Mammary epithelial cell (primary cell): ENCODE measurements around the gene EPHB3.

Source experiments
- CTCF ChIP-seq, 2 donors: IDR thresholded peaks in 1 of 2; conservative IDR thresholded peaks in 1 of 2; 2 replicates each; pipeline ENCODE4 v1.5.1; 2011 to 2012; ENCODE audit warnings: inconsistent platforms in 2 of 2, low read length in 2 of 2, mild to moderate bottlenecking in 2 of 2, control low read depth in 1 of 2, low read depth in 1 of 2; ENCODE audit not compliant: insufficient read depth in 1 of 2; ENCODE audit errors: extremely low read depth in 1 of 2
- EZH2 ChIP-seq: IDR thresholded peaks from 2 replicates; pipeline ENCODE4 v1.6.1; 2012; ENCODE audit warnings: low read length, inconsistent platforms, borderline replicate concordance

DNA sequence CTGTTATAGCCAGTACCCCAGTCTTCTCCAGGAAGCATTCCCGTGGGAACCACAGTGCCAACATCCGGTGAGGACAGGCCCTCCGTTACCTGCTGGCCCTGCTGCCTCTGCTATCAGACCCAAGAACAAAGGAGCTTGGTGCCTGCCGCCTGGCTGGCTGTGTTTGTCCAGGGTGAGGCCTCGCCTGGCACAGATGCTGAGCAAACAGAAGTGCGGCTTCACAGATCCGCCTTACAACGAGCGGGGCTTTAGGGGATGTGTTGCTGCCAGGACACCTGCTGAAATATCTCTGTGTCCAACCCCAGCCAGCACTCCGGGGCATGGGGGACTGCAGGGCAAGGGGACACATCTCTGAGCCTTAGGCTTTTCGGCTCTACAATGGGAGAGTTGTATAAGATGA lies 2.2 kb upstream of the EPHB3 start:
- TF ChIP-seq CTCF (conservative IDR thresholded peaks at IDR 0.05 in 1 of 2, IDR thresholded peaks at IDR 0.05 in 1 of 2; ENCODE audit: extremely low read depth in 1 of 2, insufficient read depth in 1 of 2, low read depth in 1 of 2, low read length in 2 of 2) (no peak), EZH2 (no peak)
